HG02642 (cell line): ENCODE results near the gene LSAMP.
"Not testable (repeated sequence)": the region's sequence is repeated elsewhere in the genome, so short reads cannot be mapped to it uniquely, and the experiment has no call there.

Source experiments
- ATAC-seq: cut with Tn5 transposase; IDR thresholded peaks from one replicate; pipeline ENCODE4 v1.9.1; 2021; ENCODE audit warnings: mild to moderate bottlenecking; ENCODE audit not compliant: unreplicated experiment, poor library complexity

LSAMP gene

DNA sequence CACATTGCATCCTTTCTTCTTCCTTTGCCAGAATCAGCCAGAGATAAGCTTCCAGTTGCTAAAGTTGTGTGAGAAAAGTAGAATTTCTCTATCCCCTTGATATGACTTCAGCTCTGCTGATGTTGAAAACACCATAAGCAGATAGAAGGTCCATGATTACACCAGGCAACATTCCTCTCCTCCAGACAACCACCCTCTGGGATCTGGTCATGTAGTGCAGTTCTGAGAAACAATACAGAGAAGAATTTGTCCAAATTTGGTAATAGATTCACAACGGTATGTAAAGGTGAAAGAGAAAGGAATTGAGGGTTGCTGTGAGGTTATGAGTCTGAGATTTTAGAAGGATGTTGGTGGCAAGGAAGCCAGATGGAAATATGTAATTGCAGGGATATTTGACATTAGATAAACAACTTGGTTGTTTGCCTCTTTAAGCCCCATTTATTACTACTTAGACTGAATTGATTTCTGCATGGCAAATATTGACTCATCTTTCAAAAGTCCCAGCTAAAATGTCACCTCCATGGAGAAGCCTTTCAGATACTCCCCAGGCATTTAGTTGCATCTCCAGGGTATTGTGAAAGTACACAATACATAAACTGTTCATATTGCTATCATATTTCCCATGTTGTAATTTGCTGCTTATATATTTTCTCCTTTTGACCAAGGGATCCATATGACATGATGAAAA, 687.1 kb downstream of the LSAMP start:
- no peak for ATAC-seq

- not testable (repeated sequence) for ATAC-seq
Measured at GRCh38 chr3:115752978-115753377, 692.3 kb downstream of the LSAMP start.
